HG03175 (cell line): Measurements from ENCODE around the gene ADRA2C.
"Not testable (repeated sequence)": the region's sequence is repeated elsewhere in the genome, so short reads cannot be mapped to it uniquely, and the experiment has no call there.

ENCODE experiments used
- ATAC-seq: cut with Tn5 transposase; IDR thresholded peaks from one replicate; pipeline ENCODE4 v1.9.1; 2021; ENCODE audit warnings: mild to moderate bottlenecking, moderate library complexity; ENCODE audit not compliant: unreplicated experiment

The ADRA2C gene

DNA sequence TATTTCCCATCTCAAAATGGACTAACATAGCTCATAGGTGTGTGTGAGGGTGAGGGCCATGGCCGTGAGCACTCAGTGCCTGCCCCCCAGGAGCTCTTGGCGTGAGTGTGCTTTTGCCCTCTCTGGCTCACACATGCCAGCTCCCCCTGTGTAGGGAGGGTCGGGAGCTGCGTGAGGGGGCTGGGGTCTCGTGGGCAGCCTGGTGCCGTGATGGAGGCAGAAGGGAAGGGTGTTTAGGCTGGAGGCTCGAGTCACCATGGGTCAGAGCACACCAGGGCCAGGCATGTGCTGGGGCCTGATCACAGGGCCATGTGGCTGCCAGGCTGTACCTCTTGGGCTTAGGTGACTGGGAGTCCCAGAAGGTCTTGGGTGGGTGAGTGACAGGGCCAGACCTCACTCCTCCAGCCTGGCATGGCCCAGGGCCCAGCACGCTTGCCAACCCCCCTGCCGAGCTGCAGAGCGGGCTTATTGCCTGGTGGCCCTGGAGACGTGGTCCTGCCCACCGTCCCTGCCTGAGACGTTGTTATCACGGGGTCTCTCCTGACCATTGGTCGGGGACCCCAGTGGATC, 44.0 kb downstream of the ADRA2C start:
- ATAC-seq, result no peak

GRCh38 chr4:3810796-3811485, 44.8 kb downstream of the ADRA2C start:
- no peak for ATAC-seq

DNA sequence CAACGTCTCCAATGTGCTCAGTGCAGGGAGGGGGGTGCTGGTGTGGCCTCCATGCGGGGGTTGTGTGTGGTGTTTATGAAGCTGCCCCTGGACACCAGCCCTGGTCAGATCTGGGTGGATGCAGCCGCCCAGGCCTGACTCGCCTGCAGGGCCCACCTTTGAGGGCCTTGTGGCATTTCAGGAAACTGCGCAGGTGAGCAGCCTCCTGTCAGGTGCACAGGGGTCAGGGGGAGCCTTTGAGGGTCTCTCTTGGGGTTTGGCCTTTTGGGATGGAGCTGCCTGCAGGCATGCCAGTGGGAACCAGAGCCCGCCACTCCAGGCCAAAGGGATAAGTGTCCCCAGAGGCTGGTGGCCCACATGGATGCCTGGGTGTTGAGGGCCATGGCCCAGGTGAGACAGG, 45.4 kb downstream of the ADRA2C start:
- ATAC-seq, result no peak

- ATAC-seq, result no peak
These were observed 46.2 kb downstream of the ADRA2C start for GRCh38 chr4:3812211-3812934.

- no peak for ATAC-seq
These were observed 47.2 kb downstream of the ADRA2C start for GRCh38 chr4:3813151-3814052.

DNA sequence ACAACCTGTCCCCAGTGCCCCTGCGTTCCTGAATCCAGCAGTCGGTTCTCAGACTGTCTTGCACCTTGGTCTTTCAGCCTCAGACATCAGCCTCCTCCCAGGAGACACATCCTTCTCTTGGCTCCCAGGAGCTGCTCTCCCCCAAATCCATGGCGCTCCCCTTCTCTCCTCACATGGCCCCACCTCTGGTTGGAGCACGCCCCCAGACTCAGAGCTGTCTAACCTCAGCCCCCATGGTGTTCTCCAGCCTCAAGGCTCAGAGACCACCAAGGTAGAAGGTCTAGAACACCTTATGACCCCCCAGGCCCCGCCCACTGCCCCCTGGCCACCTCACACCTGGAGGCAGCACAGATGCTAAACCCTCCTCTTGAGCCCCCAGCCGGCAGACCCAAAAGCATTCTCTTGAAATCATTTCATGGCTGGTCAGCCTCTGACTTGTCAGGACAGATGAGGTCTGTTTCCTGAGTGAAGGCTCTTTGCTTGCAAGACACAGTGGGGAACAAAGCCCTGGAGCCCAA, 47.9 kb downstream of the ADRA2C start:
- ATAC-seq, result no peak

- not testable (repeated sequence) for ATAC-seq
These were observed 48.7 kb downstream of the ADRA2C start for GRCh38 chr4:3814838-3815237.

- ATAC-seq, result no peak
These were observed 50.2 kb downstream of the ADRA2C start for GRCh38 chr4:3816256-3816825.

DNA sequence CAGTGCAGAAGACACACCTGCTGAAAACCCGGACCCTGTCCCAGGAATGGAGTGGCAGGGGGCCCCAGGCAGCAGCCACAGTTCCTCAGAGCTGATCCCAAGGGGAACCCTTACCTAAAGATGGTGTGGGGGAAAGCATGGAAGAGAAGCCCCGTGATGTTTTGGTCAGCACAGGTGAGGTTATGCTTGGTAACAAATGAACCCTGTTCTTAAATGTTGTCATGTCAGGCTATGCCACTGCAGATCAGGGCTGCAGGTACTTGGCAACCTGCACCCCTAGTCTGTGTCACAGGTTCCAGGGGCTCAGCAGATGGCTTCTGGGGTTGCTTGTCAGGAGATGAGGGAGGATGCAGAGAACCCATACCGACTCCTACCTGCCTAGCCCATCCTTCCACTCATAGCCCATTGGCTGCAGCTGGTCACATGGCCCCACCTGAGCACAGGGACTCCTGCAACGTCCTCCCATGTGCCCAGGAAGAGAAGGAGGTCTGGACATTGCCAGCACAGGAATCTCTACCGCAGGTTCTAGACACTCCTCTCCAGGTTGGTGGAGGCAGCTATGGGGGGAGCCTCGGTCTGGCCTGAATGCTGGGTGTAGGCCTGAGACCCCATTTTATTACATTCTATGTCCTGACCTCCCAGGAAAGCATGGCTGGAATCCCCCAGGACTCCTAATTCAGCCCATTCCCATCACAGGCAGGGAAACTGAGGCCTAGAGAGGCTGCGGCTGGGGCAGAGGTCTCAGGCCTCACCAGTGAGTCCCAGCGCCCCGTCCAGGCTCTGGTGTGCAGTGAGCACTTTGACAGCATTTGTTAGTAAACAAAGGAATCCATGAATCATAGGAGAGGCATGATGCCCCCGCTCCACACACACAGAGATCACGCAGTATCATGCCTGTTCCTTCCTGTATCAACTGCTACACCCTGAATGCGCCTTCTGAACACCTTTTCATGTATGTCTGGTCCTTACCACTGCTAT, 51.1 kb downstream of the ADRA2C start:
- ATAC-seq, result no peak
